Panc1 (cell line): ENCODE results near the gene LHPP. TPM values are rescaled to one million over a fixed set of nuclear protein-coding genes. Genes with fewer than 3 reads are reported as not detected.
"Not testable (repeated sequence)": the region's sequence is repeated elsewhere in the genome, so short reads cannot be mapped to it uniquely, and the experiment has no call there.

Experiments
- ATAC-seq: fragments of 200-7000 bp; cut with Tn5 transposase; 2 replicates; pipeline ENCODE4 v1.9.1; 2020; ENCODE audit warnings: mild to moderate bottlenecking, moderate library complexity
- BruUV-seq: library from RNA; stranded (reverse); fragments of 400-500 nt; replicated peaks from 2 replicates; lab custom pipeline; 2021; lab: Mats Ljungman, UMichigan
- CTCF ChIA-PET: fragments of 300-600 bp; sonication (Branson Sonifier 250); formaldehyde crosslinking; loops from one replicate; lab custom pipeline; 2022; ENCODE audit warnings: antibody characterized with exemption; lab: Charles Lee
- POLR2A ChIA-PET: fragments of 300-600 bp; sonication (Branson Sonifier 250); formaldehyde crosslinking; loops from one replicate; lab custom pipeline; 2022; ENCODE audit warnings: antibody characterized with exemption; lab: Charles Lee
- DNase-seq: peaks from one replicate; pipeline ENCODE4 v3.0.0-alpha.2; 2010; ENCODE audit warnings: low read depth, low spot score
- H3K27ac ChIP-seq: 2 replicates; pipeline ENCODE4 v1.5.1; 2011; ENCODE audit warnings: mild to moderate bottlenecking, low read length, inconsistent platforms
- H3K27me3 ChIP-seq: fragments of 200-500 bp; sonication (Bioruptor generic); 2 replicates; pipeline ENCODE4 v1.6.0; 2014; ENCODE audit warnings: low read length, inconsistent platforms; ENCODE audit not compliant: control insufficient read depth, insufficient read depth
- H3K36me3 ChIP-seq: fragments of 200-500 bp; sonication (Bioruptor generic); 2 replicates; pipeline ENCODE4 v1.5.1; 2014; ENCODE audit warnings: inconsistent platforms, mild to moderate bottlenecking, low read length, moderate library complexity; ENCODE audit not compliant: control insufficient read depth, insufficient read depth
- H3K4me1 ChIP-seq: 2 replicates; pipeline ENCODE4 v1.5.1; 2011; ENCODE audit warnings: inconsistent platforms, mild to moderate bottlenecking, low read length, moderate library complexity; ENCODE audit not compliant: control insufficient read depth, insufficient read depth
- H3K4me3 ChIP-seq, 2 experiments: 2 replicates each; pipeline ENCODE4 v1.5.1; 2011 to 2012; ENCODE audit warnings: low read depth in 2 of 2, low read length in 2 of 2, mild to moderate bottlenecking in 2 of 2, inconsistent platforms in 1 of 2, moderate library complexity in 1 of 2
- H3K9me3 ChIP-seq: fragments of 200-500 bp; sonication (Bioruptor generic); 2 replicates; pipeline ENCODE4 v1.5.1; 2014; ENCODE audit warnings: low read depth, mild to moderate bottlenecking, inconsistent platforms, low read length, moderate library complexity; ENCODE audit not compliant: control insufficient read depth, insufficient read depth
- CTCF ChIP-seq: fragments of 450-650 bp; IDR thresholded peaks from 2 replicates; pipeline ENCODE4 v1.5.1; 2017; ENCODE audit warnings: mild to moderate bottlenecking
- REST ChIP-seq, 2 experiments: IDR thresholded peaks; 2 replicates each; pipeline ENCODE4 v1.6.1; 2011 to 2012; ENCODE audit warnings: low read depth in 2 of 2, control low read depth in 1 of 2, low read length in 1 of 2, mild to moderate bottlenecking in 1 of 2, moderate library complexity in 1 of 2; ENCODE audit not compliant: insufficient read depth in 1 of 2
- TCF7L2 ChIP-seq: IDR thresholded peaks from 2 replicates; pipeline ENCODE4 v1.6.1; 2011; ENCODE audit warnings: mild to moderate bottlenecking, low read depth, low read length, inconsistent platforms
- in situ Hi-C: cut with HindIII; loops from 2 replicates; pipeline ENCODE4 v1.10.0; 2016; ENCODE audit warnings: low sequenced_read_pairs, low pct_unique_long_range_greater_than_20kb
- intact Hi-C: fragments of 100-400 bp; cut with micrococcal nuclease; formaldehyde crosslinking; loops from one replicate; pipeline ENCODE4 v1.10.0; 2022; ENCODE audit not compliant: unreplicated experiment
- total RNA-seq: library from RNA; stranded (reverse); gene quantifications from one replicate; pipeline ENCODE4 v1.2.1, GENCODE V29; 2021; ENCODE audit not compliant: unreplicated experiment

LHPP gene
- total RNA-seq, 1 experiment from 2014 or later: 15.0 TPM

- no TSS peak for BruUV-seq
- in situ Hi-C loops: no loop called here
- no peak overlapping the region for H3K27ac ChIP-seq
- no peaks in the 10 kb centered on the region for H3K36me3 ChIP-seq
- no peaks in the 10 kb centered on the region for H3K27me3 ChIP-seq
- H3K4me1 ChIP-seq: 0 out of 2 replicates have a peak, but pooled peaks cover 3% of the 10 kb centered on the region
- intact Hi-C loops: no loop called here
- ATAC-seq: no peak
- POLR2A ChIA-PET: no interaction called here
- CTCF ChIA-PET: interaction anchor here (0.5 kb wide), 1 partner anchor 55 kb away, joined by 4 read pairs; no protein-coding TSS in a partner anchor
- H3K4me3 ChIP-seq: no peak overlapping the region
- TF ChIP-seq CTCF (no peak), TCF7L2 (no peak)
- DNase-seq: no peak
- no peaks in the 10 kb centered on the region for H3K9me3 ChIP-seq
These were observed 85.5 kb downstream of the LHPP start for GRCh38 chr10:124546957-124547646.

- in situ Hi-C loops: no loop called here
- POLR2A ChIA-PET: no interaction called here
- no peak for ATAC-seq
These were observed 86.1 kb downstream of the LHPP start for GRCh38 chr10:124547647-124548168.

GRCh38 chr10:124549171-124549570 lies 87.5 kb downstream of the LHPP start:
- H3K9me3 ChIP-seq, CTCF ChIA-PET, BruUV-seq, ATAC-seq, POLR2A ChIA-PET, H3K27me3 ChIP-seq, intact Hi-C loops, H3K36me3 ChIP-seq, H3K4me3 ChIP-seq, in situ Hi-C loops, H3K27ac ChIP-seq, DNase-seq, H3K4me1 ChIP-seq: not testable (repeated sequence)

More at GRCh38 chr10:124547647-124548168, 86.1 kb downstream of the LHPP start:
- BruUV-seq: no TSS peak
- Histone ChIP-seq H3K36me3 (no peaks in the 10 kb centered on the region), H3K27ac (no peak overlapping the region), H3K4me1 (0 out of 2 replicates have a peak, but pooled peaks cover 3% of the 10 kb centered on the region), H3K4me3 (no peak overlapping the region), H3K27me3 (no peaks in the 10 kb centered on the region), H3K9me3 (no peaks in the 10 kb centered on the region)
- intact Hi-C loops: no loop called here
- CTCF ChIA-PET: interaction anchor here (0.5 to 1.0 kb wide), 2 partner anchors 13 to 54 kb away, joined by 3 to 4 read pairs; no protein-coding TSS in a partner anchor
- no peak for TF ChIP-seq REST (IDR thresholded peaks at IDR 0.05; ENCODE audit: insufficient read depth in 1 of 2, low read depth in 2 of 2, low read length in 1 of 2)
- DNase-seq: no peak
